B cell (primary cell): ENCODE measurements around the gene ZNF821. TPM values are rescaled to one million over a fixed set of nuclear protein-coding genes. Genes with fewer than 3 reads are reported as not detected.

ENCODE experiments used
- ATAC-seq: fragments of 200-7000 bp; cut with Tn5 transposase; one replicate; pipeline ENCODE4 v1.10.0; 2021; ENCODE audit warnings: low read depth, mild to moderate bottlenecking, moderate number of reproducible peaks, moderate library complexity
- CTCF ChIA-PET: fragments of 350-600 bp; sonication (Branson Sonifier 250); formaldehyde crosslinking; loops from one replicate; lab custom pipeline; 2021; ENCODE audit warnings: antibody characterized with exemption, inconsistent platforms; lab: Charles Lee
- POLR2A ChIA-PET: fragments of 350-600 bp; sonication (Branson Sonifier 250); formaldehyde crosslinking; loops from one replicate; lab custom pipeline; 2021; ENCODE audit warnings: antibody characterized with exemption; lab: Charles Lee
- DNase-seq: peaks from one replicate; pipeline ENCODE4 v3.0.0; 2013
- H2AFZ ChIP-seq: 2 replicates; pipeline ENCODE4 v1.6.1; 2012; ENCODE audit warnings: mild to moderate bottlenecking, low read depth, low read length; ENCODE audit not compliant: insufficient read depth, poor library complexity, severe bottlenecking
- H3K27ac ChIP-seq, 2 donors: 1 replicate in 1 of 2; 2 replicates in 1 of 2; pipeline ENCODE4 v1.5.1; 2012 to 2013; ENCODE audit warnings: low read length in 2 of 2, mild to moderate bottlenecking in 2 of 2, moderate library complexity in 1 of 2
- H3K27me3 ChIP-seq, 4 experiments: fragments of 200-600 bp in 1 of 4; sonication (generic) in 1 of 4; replicated peaks in 1 of 4; 1 replicate in 2 of 4; 2 replicates in 2 of 4; pipeline versions ENCODE4 v1.6.1 to v1.7.0; 2013 to 2016; ENCODE audit warnings: low read length in 3 of 4, mild to moderate bottlenecking in 2 of 4, mixed read lengths in 1 of 4, moderate library complexity in 1 of 4; ENCODE audit not compliant: insufficient read depth in 4 of 4, control insufficient read depth in 3 of 4; ENCODE audit errors: control extremely low read depth in 1 of 4
- H3K36me3 ChIP-seq, 2 experiments: replicated peaks in 1 of 2; 1 replicate in 1 of 2; 2 replicates in 1 of 2; pipeline versions ENCODE4 v1.6.1 to v1.7.1; 2013; ENCODE audit warnings: low read length in 1 of 2; ENCODE audit not compliant: insufficient read depth in 2 of 2, control insufficient read depth in 1 of 2; ENCODE audit errors: control extremely low read depth in 1 of 2, extremely low read depth in 1 of 2
- H3K4me1 ChIP-seq, 2 donors: fragments of 200-600 bp in 1 of 2; sonication (generic) in 1 of 2; 1 replicate in 1 of 2; 2 replicates in 1 of 2; pipeline versions ENCODE4 v1.5.1 to v1.6.1; 2013 to 2017; ENCODE audit warnings: low read length in 2 of 2; ENCODE audit not compliant: control insufficient read depth in 2 of 2, insufficient read depth in 2 of 2
- H3K4me2 ChIP-seq: replicated peaks from 2 replicates; pipeline ENCODE3; 2012; ENCODE audit warnings: mild to moderate bottlenecking, low read depth, low read length; ENCODE audit not compliant: poor library complexity, severe bottlenecking
- H3K4me3 ChIP-seq, 5 experiments: fragments of 200-600 bp in 1 of 5; sonication (generic) in 1 of 5; 1 replicate in 3 of 5; 2 replicates in 2 of 5; pipeline versions ENCODE4 v1.5.1 to v1.7.0; 2011 to 2016; ENCODE audit warnings: low read length in 4 of 5, mild to moderate bottlenecking in 4 of 5, low read depth in 2 of 5, control low read depth in 1 of 5, moderate library complexity in 1 of 5; ENCODE audit not compliant: insufficient read depth in 1 of 5; ENCODE audit errors: control extremely low read depth in 1 of 5, extremely low read depth in 1 of 5
- H3K79me2 ChIP-seq: fragments of 200-600 bp; sonication (generic); one replicate; pipeline ENCODE4 v1.6.0; 2016; ENCODE audit warnings: low read length; ENCODE audit not compliant: control insufficient read depth, insufficient read depth
- H3K9ac ChIP-seq: fragments of 200-600 bp; sonication (generic); 2 replicates; pipeline ENCODE4 v1.6.1; 2017; ENCODE audit warnings: mild to moderate bottlenecking, low read length, moderate library complexity
- H3K9me3 ChIP-seq, 3 donors: one replicate each; pipeline versions ENCODE4 v1.6.1 to v1.7.1; 2013; ENCODE audit warnings: low read length in 2 of 3; ENCODE audit not compliant: control insufficient read depth in 2 of 3, insufficient read depth in 1 of 3; ENCODE audit errors: control extremely low read depth in 1 of 3
- H4K20me1 ChIP-seq: 2 replicates; pipeline ENCODE4 v1.6.0; 2012; ENCODE audit warnings: mild to moderate bottlenecking, low read length; ENCODE audit not compliant: insufficient read depth, control insufficient read depth, poor library complexity, severe bottlenecking
- H3K27ac Mint-ChIP-seq: one replicate; pipeline ENCODE4 v1.8.0; 2021; ENCODE audit warnings: mixed read lengths
- H3K27me3 Mint-ChIP-seq: one replicate; pipeline ENCODE4 v1.8.0; 2021; ENCODE audit warnings: mixed read lengths
- H3K4me1 Mint-ChIP-seq: one replicate; pipeline ENCODE4 v1.8.0; 2021; ENCODE audit warnings: mixed read lengths
- H3K4me3 Mint-ChIP-seq: one replicate; pipeline ENCODE4 v1.8.0; 2021; ENCODE audit warnings: mixed read lengths
- H3K9me3 Mint-ChIP-seq: one replicate; pipeline ENCODE4 v1.8.0; 2022; ENCODE audit warnings: mixed read lengths; ENCODE audit not compliant: insufficient read depth
- CTCF ChIP-seq: fragments of 200-600 bp; IDR thresholded peaks from one replicate; pipeline ENCODE4 v1.8.0; 2022; ENCODE audit warnings: antibody characterized with exemption, mild to moderate bottlenecking
- EZH2 ChIP-seq: IDR thresholded peaks from 2 replicates; pipeline ENCODE4 v1.6.1; 2012; ENCODE audit warnings: borderline replicate concordance, low read depth, mild to moderate bottlenecking, moderate library complexity, low read length; ENCODE audit not compliant: insufficient read depth, poor library complexity, severe bottlenecking
- WGBS: methylation state at CpG from one replicate; pipeline ENCODE4 v1.1.5; 2013; ENCODE audit warnings: missing lambda C conversion rate; ENCODE audit not compliant: insufficient coverage; 5-methylcytosine and 5-hydroxymethylcytosine counted together
- intact Hi-C: fragments of 100-400 bp; cut with micrococcal nuclease; formaldehyde crosslinking; loops from one replicate; pipeline ENCODE4 v1.10.0; 2022
- polyA plus RNA-seq: library from polyadenylated mRNA; depleted of rRNA; stranded (reverse); fragments of >200 nt; gene quantifications from 2 replicates; pipeline ENCODE4 v1.2.3, GENCODE V29; 2012
- total RNA-seq, 2 donors: library from RNA; stranded (reverse); fragments of 120-200 nt in 1 of 2; gene quantifications; 1 replicate in 1 of 2; 2 replicates in 1 of 2; pipeline versions ENCODE4 v1.2.3 to v1.2.4, GENCODE V29; 2013 to 2022

ZNF821 gene
- total and polyA plus RNA-seq, 2 donors (not counting 1 experiment from before 2014, with no cell fraction given), result 35.6 to 35.8 TPM

- H3K4me1 Mint-ChIP-seq, result peaks cover under 1% of the 10 kb centered on the region
- no peaks in the 10 kb centered on the region for H3K27me3 Mint-ChIP-seq
- H4K20me1 ChIP-seq, result peaks cover 47% of the 10 kb centered on the region
- H3K36me3 ChIP-seq, result peaks cover 22 to 83% of the 10 kb centered on the region in 2 experiments
- H3K4me1 ChIP-seq, result no peaks in the 10 kb centered on the region
- H3K9me3 ChIP-seq, result peaks cover 0 to 6% (median 5%) of the 10 kb centered on the region in 3 donors
- DNase-seq (no peak), ATAC-seq (no peak)
- H3K27me3 ChIP-seq, result no peaks in the 10 kb centered on the region
- H2AFZ ChIP-seq, result no peak overlapping the region
- peaks cover 27% of the 10 kb centered on the region for H3K79me2 ChIP-seq
- H3K4me3 Mint-ChIP-seq, result no peak overlapping the region
- no peaks in the 10 kb centered on the region for H3K9me3 Mint-ChIP-seq
- no peak overlapping the region for H3K27ac ChIP-seq
- POLR2A ChIA-PET, result no interaction called here
- H3K4me2 ChIP-seq, result no peak overlapping the region
- no peak overlapping the region for H3K4me3 ChIP-seq
- no peak overlapping the region for H3K9ac ChIP-seq
- CTCF ChIA-PET, result interaction anchor here (0.6 to 0.9 kb wide), 3 partner anchors 32 to 37 kb away, joined by 3 read pairs; no protein-coding TSS in a partner anchor
- H3K27ac Mint-ChIP-seq, result no peak overlapping the region
- TF ChIP-seq EZH2 (no peak), CTCF (no peak)
- intact Hi-C loops, result no loop called here
- 96% methylated on average over 7 of the region's 10 CpGs for WGBS
Measured at GRCh38 chr16:71923941-71924690, 40.1 kb upstream of the ZNF821 start.

DNA sequence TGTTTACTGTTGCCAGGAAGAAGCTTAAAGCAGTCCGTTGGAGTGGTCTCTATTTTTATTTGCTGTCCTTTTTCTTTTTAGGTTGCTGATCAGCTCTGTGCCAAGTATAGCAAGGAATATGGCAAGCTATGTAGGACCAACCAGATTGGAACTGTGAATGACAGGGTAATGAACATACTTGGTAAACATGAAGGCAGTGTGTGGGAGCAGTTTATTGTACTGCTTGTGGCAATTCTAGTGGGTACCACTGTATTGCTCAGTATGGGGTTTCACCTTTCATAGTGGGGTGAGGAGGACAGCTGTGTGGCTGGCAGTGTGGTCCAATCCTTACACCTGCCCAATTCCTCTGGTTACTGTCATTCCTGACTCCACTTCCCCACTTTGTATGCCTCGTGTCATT is 36.7 kb upstream of the ZNF821 start:
- ChIA-PET POLR2A (no interaction called here), CTCF (interaction anchor here (1.1 to 3.7 kb wide), 2 partner anchors 38 to 41 kb away, joined by 3 to 10 read pairs; no protein-coding TSS in a partner anchor)
- no peak overlapping the region for H3K27ac Mint-ChIP-seq

More for the DNA sequence above, 36.7 kb upstream of the ZNF821 start:
- TF ChIP-seq CTCF (no peak), EZH2 (no peak)
- Mint-ChIP-seq H3K4me3 (no peak overlapping the region), H3K27me3 (no peaks in the 10 kb centered on the region), H3K9me3 (no peaks in the 10 kb centered on the region), H3K4me1 (peaks cover 16% of the 10 kb centered on the region)
- Histone ChIP-seq H2AFZ (no peak overlapping the region), H4K20me1 (peaks cover 59% of the 10 kb centered on the region), H3K4me3 (no peak overlapping the region), H3K36me3 (peaks cover 27 to 90% of the 10 kb centered on the region in 2 experiments), H3K4me1 (peaks cover 3 to 4% of the 10 kb centered on the region in 2 donors), H3K27ac (no peak overlapping the region), H3K4me2 (no peak overlapping the region), H3K9me3 (peaks cover 0 to 7% (median 5%) of the 10 kb centered on the region in 3 donors), H3K9ac (no peak overlapping the region), H3K27me3 (no peaks in the 10 kb centered on the region), H3K79me2 (peaks cover 59% of the 10 kb centered on the region)
- no peak for DNase-seq
- no peak for ATAC-seq
- WGBS, result 100% methylated on average over 1 of the region's 2 CpGs
- intact Hi-C loops, result no loop called here
